ENCODE measurements around the gene TEX36.
"Not testable (repeated sequence)": the region's sequence is repeated elsewhere in the genome, so short reads cannot be mapped to it uniquely, and the experiment has no call there.

Gene TEX36

DNA sequence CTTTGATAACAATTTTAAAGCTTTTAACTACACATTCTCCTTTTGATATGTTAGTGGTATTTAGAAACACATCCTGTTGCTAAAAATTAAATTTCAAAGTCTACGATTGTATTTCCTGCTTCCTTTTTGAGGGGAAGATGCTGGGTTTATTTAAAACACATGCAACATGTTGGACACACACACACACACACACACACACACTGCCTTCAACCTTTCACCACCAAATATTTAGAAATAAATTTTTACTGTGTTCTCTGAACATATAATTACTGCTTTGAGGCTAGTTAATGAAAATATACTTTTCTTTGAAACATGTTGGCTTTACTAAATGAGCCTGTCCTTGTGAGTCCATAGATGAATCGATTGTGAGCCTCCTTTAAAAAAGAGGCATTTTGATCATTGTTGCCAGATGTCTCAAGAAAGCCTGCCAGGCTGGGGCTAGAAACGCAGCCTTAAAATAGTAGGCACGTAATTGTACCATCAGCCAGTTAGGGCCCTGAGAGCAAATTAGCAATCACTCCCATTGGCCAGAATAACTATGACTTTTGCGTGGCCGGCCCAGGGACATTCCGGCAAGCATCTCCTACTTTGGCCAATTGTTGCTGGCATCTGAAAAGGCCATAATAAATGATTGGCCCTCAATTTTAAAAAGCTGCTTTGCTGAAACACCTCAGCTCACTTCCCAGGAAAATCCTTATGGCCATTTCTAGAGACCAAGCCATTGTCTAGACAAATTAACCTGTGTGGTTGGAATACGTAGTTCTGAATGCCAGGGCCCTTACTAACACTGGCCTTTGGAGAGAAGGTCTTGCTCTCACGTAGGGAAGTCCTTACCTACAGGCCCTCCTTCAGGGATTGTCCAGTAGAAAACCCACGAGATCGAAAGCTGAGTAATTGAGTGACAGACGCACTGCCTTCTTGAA, 9.9 kb upstream of the TEX36 start:
- DNase-seq (ENCODE audit: low read depth, low spot score): no peak

DNA sequence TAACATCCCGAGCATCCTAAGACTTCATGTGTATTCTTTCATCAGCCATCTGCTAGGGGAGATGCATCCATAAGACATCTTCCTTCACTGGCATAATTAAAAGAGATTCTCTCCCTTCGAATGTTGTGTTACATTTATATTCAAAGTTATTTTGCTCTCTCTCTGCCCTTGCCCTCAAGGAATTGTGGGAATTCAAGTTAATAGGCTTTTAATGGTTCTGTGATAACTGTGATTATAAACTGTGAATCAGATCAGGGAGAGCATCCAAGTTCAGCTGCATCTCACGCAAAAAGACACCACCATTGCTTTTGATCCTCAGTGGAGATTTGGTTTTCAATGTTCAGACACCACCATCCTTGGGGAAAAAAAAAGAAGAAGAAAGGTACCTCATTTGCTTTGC, 9.2 kb upstream of the TEX36 start:
- no peak for DNase-seq (ENCODE audit: low read depth, low spot score)

DNA sequence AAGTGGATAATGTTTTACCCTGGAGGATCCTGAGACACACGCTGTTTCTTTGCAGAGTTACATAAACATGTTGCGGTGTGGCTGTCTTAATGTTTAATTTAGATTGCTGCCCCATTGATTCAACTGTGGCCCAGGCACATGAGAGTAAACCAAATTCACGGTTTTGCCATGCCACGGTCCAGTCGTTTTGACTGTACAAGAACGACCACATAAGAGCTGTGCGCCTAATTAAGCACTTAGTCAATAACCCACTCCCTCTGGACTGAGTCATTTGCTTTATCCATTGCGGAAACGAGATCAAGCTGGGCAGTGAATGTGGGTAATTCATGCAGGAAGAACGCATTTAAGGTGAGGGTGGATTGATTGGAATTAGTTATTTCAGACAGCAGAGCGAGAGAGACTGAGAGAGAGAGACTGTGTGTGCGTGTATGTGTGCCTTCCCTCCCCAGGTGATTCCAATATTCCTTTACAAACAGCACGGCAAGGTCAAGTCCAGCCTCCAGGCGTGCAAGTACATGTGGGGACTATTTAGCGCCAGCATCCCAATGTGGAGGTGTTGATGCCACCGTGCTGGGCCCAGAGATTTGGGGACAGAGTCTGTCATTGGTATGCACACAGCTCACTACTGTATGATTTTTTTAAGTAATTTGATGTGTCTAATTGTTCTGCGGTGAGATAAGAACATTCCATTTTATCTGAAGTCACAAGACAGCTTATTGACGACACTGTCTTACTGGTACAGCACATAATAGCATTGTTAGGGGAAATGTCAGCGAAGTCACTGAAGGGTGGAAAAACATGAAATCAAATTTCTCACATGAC, 8.4 kb upstream of the TEX36 start:
- no peak for DNase-seq (ENCODE audit: low read depth, low spot score)

DNA sequence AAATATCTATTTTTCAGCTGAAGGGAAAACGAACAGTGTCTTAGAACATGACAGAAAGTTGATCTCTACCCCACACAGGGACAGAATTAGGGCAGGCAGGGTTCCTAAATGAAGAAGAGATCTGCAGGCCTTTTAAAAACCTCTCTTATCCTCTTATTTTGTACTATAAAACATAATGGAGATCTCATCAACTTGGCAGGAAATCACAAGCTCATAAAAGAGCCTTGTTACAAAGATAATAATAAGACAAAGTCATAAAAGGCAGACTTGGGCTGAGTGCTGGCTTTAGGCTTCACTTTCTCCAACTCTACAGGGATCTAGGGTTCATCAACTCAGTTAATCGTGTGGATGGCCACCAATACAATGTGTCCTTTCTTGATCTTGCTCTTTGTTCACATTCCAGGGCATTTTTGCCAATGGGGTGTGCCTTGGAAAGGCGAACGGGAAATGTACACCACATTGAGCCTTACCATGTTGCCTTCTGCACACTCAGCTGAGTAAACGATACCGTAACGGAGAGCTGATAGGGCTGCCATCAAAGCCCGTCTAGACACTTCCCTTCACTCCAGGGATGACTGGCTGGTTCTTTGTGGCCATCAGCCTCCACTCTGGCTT, 7.1 kb upstream of the TEX36 start:
- DNase-seq (ENCODE audit: low read depth, low spot score): no peak

DNA sequence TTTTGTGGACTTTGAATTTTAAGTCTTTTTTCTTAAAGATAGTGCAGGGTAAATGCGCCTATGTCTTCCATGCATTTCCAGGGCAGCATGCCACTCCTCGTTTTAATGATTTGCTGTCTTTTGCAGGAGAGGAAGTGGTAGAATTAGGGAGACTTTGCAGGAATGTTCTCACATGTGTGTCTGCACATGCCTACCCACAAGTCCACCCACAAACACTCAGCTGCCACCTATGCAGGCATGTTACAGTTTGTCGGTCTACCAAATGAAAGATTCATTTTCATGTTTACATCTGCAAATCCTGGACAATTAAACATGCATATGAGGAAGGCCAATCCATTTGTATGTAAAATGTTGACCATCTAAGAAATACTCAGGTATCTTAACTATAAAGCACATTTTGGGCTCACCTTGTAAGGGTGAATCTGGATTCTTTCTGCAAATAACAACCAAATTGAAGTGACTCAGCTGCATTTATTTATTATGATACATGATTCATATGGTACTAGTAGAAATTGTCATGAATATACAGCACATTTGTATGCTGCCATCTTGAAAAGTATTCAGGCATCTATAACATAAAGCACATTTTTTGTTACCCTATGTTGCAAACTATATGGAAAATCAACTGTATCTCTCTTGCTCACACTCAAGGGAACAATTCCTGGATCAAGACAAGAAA, 4.7 kb upstream of the TEX36 start:
- DNase-seq (ENCODE audit: low read depth, low spot score): no peak

DNA sequence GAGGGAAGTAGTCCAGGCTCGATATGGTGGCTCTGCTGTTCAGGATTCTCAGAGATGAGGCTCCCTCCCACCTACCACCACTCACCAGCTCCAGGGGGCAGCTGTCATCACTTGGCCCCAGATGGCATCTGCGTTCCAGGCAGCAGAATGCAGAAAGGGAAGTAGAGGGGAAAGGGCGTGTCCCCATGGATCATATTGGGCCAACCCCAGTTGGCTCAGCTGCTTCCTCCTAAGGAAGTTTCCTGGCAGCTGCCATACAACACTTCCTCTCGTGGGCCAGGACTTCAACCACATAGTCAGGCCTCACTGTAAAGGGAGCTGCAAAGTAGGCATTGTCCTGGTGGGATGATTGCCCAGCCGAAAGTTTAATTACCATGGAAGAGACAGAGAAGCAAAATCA, 1.6 kb upstream of the TEX36 start:
- DNase-seq (ENCODE audit: low read depth, low spot score): no peak

DNA sequence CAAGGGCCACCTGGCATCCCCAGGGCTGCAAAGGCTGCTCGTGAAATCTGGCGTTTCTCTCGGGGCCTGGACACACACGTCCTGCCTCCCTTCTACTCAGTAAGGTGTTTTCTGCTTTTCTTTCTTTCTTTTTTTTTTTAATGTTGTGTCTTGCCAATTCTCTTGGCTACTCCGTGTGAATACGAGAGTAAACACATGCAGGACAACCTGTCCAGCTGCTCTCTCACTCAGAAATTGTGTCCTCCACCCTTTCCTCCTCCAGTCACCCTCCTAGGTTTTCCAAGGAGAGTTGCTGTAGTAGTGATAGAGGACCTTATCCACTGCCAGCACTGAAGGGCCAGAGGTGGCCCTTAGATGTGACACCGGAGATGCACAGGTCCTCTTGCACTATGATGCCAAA, 858 bp upstream of the TEX36 start:
- DNase-seq (ENCODE audit: low read depth, low spot score): no peak

DNA sequence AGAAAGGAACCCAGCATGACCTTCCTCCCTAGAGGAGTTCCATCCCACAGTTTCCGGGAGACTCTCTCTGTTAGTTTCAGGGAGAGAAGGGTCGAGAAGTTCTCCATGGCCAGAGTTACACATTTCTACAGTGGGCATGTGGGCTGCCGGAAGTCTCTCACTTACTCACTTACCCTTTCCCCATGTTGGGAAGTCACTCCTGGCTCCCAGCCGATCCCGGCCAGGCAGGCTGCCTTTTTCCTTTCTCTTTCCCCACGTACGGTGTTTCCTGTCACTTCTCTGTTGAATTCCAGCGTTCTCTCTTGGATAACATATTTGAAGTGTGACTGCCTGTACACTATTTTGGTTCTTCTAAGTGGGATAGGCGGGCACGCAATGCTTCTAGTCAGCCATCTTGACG, 3.5 kb downstream of the TEX36 start:
- DNase-seq (ENCODE audit: low read depth, low spot score): no peak

DNA sequence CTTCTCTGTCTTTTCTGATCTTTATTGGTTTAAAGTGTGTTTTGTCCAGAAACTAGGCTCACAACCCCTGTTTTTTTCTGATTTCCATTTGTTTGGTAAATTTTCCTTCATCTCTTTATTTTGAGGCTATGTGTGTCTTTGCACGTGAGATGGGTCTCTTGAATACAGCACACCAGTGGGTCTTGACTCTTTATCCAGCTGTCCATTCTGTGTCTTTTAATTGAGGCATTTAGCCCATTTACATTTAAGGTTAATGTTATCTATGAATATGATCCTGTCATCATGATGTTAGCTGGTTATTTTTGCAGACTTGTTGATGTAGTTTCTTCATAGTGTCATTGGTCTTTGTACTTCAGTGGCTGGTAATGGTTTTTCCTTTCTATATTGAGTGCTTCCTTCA, 10.1 kb downstream of the TEX36 start:
- DNase-seq (ENCODE audit: low read depth, low spot score): no peak

DNA sequence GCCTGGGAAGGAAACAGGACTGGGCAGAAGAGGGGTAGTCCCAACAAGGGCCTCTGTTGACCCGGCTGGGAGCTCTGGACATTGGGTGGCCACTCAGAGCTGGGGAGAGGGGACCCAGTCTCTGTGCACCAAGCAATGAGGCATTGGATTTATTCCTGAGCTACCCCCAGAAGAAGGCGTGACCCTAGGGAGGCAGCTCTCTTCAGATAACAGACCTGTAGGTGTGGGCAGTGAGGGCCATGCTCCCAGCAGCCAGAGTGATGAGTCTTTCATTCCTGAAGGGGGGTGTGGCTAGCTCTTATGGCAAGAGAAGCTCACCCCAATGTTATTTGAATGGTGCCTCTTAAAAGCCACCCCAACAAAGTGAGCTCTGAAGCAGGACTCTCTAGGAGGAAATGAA, 20.4 kb downstream of the TEX36 start:
- no peak for DNase-seq (ENCODE audit: low read depth, low spot score)

DNA sequence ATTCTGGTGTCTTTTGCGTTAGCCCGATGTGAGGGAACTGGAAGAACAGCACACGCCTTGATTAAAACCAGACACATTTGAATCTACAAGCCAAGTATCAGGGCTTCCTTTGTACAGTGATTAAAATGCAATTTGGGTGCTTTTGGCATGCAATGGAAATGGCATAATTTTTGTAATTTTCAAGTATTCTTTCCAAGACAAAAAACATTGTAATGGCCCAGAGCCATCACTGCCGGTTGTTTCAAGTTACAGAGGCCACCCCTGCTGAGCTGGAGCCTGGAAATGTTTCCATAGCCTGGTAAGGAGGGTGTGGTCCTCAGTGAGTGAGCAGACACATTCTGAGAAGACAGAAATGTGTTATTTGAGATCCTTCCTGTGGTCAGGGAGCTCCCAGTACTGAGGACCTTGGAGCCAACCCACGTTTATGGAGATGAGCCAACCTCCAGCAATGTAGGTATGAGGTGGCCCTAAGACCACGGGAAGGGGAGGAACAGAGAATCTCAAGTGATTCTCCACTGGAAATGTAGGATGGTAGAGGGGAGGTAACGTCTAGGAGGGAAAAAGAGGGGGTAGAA, 20.9 kb downstream of the TEX36 start:
- DNase-seq (ENCODE audit: low read depth, low spot score): no peak

DNA sequence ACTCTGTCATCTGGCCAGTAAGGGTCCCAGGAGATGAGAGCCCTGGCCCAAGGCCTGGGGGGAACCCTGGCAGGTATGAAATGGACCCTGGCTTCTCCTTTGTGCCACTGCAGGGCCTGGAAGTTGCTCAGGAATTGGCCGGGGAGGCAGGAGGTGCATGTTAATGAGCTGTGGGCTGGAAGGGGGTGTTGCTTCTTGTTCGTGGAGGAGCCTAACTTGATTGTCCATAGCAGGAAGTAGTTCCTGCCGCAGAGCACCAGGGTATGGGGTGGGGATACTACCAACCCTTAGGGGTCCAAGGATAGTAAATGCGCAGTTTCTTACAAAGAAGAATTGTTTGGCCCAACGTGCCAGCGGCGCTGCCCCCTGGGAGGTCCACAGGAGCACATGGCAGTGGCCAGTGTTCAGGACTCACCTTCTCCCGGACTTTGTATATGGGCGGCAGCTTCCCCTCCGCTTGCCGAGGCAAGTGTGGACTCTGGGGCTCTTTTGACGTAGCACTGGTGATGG, 21.5 kb downstream of the TEX36 start:
- DNase-seq (ENCODE audit: low read depth, low spot score): no peak

DNA sequence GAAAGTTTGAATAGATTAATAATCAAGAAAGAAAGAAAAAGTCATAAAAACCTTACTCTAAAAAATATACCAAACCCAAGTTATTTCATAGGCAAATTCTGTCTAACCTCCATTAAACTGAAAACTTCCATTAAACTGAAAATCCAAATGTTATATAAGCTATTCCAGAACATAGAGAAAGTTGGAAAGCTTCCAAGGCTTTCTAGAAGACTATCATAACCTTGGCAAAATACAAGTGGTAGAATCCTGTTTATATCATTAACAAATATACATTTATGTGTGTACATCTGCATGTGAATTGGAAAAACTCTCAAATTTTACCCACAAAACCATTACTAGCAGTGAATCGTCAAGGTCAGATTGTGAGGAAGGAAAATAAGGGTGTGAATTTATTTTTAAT, 23.9 kb downstream of the TEX36 start:
- DNase-seq (ENCODE audit: low read depth, low spot score): no peak

DNA sequence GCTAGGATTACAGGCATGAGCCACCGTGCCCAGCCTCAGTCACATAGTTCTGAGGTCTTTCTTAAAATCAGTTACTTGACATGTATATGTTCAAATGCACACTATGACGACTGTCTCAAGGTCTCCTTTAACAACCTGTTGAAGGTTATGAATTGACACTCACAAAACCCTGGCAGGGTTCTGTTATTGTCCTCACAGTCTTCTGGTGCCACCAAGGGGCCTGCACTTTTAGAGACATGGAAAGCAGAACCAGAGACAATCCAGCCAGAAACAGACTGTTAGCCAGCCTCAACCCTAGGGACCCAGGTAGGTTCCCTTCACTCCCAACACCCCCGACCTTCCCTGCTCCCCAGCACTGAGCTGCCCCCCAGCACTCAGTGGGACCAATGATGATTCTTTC, 26.4 kb downstream of the TEX36 start:
- DNase-seq (ENCODE audit: low read depth, low spot score): no peak

DNA sequence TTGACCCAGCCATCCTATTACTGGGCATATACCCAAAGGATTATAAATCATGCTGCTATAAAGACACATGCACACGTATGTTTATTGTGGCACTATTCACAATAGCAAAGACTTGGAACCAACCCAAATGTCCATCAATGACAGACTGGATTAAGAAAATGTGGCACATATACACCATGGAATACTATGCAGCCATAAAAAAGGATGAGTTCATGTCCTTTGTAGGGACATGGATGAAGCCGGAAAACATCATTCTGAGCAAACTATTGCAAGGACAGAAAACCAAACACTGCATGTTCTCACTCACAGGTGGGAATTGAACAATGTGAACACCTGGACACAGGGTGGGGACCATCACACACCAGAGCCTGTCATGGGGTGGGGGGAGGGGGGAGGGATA, 29.9 kb downstream of the TEX36 start:
- DNase-seq (ENCODE audit: low read depth, low spot score): not testable (repeated sequence)

DNA sequence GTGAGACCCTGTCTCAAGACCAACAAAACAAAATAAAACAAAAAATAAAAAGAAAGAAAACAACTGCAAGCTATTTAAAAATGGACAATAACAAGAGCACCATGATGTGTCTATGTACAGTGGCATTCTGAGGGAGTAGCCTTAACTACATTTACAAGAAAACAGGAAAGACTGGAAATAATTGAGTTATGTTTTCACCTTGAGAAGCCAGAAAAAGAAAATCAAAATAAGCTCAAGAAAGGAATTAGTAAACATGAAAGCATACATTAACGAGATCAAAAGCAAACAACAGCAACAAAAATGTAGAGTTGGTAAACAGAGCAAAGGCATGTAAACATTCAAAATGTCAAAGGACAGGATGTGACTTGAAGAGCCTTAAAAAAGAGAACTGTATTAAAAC, 36.7 kb downstream of the TEX36 start:
- DNase-seq (ENCODE audit: low read depth, low spot score): no peak

DNA sequence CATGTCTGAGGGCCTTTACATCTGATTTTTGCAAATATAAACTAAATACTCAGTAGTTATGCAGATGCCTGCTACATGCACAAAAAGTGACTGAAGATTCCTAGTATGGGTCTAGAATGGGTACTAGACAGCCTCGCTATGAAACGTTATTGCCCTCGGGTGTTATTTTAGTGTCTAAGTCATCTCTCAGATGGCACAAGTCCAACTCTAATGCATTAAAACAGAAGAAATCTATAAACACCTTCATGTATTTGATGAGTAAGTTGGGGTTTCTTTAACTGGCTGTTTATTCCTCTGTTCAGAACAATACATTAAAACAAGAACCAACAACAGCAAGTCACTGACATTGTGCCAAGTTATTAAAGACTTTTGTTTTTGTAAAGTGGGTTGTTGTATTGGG, 41.6 kb downstream of the TEX36 start:
- DNase-seq (ENCODE audit: low read depth, low spot score): no peak

DNA sequence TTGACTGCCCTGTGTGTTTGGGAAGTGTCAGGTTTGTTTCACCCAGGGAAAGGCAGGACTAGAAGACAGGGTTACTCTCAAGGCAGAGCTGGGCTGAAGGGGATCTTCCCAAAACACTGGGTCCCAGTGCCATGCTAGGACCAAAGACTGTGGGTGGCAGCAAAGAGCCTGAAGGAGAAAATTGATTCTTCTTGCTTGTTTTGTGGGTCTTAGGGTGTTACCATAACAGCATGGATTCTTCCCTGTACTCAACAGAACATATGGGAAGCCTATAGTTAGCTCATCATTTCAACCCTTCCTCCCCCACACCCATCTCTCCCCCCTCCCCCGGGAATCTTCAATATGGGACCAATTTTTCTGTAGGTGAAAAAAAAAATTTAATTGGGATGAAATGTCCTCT, 42.3 kb downstream of the TEX36 start:
- DNase-seq (ENCODE audit: low read depth, low spot score): no peak

DNA sequence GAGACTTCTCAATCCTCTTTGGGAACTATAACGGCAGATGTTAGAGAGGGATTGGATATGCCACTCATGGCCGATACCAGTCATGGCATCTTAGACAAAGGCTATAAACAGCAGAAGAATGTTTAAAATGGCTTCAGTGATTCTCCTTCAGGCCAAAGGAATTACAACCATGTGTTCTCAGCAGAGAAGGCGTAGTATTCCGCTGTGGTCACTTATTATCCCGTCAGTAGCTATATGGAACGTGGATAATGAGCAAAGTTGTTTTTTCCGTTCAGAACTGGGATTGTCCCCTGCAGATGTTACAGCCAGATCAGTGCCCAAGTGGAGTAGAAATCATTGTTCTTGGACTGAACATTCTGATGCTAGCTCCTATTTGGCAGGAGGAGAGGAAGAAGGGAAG, 43.1 kb downstream of the TEX36 start:
- DNase-seq (ENCODE audit: low read depth, low spot score): no peak

DNA sequence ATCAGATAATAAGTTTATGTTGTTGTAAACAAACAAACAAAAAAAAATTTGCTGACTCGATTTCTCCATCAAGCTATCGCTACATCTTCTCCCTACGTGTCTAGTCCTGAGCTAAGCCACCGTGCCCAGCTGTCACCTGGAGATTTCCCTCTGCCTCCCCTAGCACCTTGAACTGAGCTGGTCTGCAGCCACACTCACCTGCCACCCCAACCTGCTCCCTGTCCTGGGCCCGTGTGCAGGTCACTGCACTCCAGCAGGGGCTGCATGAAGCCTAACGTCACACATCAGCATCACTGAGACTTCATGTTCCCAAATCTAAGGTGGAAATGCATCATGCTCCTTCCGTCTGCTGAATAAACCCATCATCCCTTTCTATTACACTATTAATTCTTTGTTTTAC, 44.4 kb downstream of the TEX36 start:
- no peak for DNase-seq (ENCODE audit: low read depth, low spot score)

DNA sequence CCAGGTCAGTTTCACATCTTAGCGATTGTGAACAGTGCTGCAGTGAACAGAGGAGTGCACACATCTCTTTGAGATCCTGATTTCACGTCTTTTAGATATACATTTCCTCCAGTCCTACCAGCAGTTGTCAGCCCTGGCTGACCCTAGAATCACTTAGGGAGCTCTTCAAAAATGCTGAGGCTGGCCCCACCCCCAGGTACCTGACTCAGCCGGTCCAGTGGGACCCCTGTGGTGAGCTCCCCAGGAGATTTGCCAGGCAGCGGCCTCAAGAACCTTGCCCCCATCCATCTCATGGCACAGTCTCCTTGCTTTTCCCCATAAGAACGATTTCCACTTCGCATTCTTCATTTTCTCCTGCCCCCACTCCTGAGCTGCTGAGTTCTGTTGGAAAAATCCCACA, 45.5 kb downstream of the TEX36 start:
- DNase-seq (ENCODE audit: low read depth, low spot score): no peak

Data from activated naive CD8-positive, alpha-beta T cell treated with anti-CD3 and anti-CD28 coated beads, Interleukin-2, amount 50 U/mL, for 16 hours (primary cell).